HUES48 (cell line): Measurements from ENCODE around the gene PRLH.

ENCODE experiments used
- H3K27ac ChIP-seq: one replicate; pipeline ENCODE4 v1.7.0; 2013; ENCODE audit warnings: low read depth, low read length, inconsistent platforms
- H3K27me3 ChIP-seq: 2 replicates; pipeline ENCODE4 v1.6.1; 2013; ENCODE audit warnings: mild to moderate bottlenecking, low read length; ENCODE audit not compliant: control insufficient read depth, insufficient read depth
- H3K36me3 ChIP-seq: 2 replicates; pipeline ENCODE4 v1.6.1; 2013; ENCODE audit warnings: low read length; ENCODE audit not compliant: control insufficient read depth, insufficient read depth
- H3K4me1 ChIP-seq: 2 replicates; pipeline ENCODE4 v1.6.1; 2013; ENCODE audit warnings: mild to moderate bottlenecking, low read length; ENCODE audit not compliant: control insufficient read depth, insufficient read depth
- H3K4me3 ChIP-seq: 2 replicates; pipeline ENCODE4 v1.5.1; 2013; ENCODE audit warnings: mild to moderate bottlenecking, low read depth, low read length
- H3K9ac ChIP-seq: 2 replicates; pipeline ENCODE4 v1.6.1; 2013; ENCODE audit warnings: mild to moderate bottlenecking, low read depth, low read length, moderate library complexity
- H3K9me3 ChIP-seq: 2 replicates; pipeline ENCODE4 v1.6.1; 2013; ENCODE audit warnings: low read length; ENCODE audit not compliant: control insufficient read depth, insufficient read depth

The PRLH gene

DNA sequence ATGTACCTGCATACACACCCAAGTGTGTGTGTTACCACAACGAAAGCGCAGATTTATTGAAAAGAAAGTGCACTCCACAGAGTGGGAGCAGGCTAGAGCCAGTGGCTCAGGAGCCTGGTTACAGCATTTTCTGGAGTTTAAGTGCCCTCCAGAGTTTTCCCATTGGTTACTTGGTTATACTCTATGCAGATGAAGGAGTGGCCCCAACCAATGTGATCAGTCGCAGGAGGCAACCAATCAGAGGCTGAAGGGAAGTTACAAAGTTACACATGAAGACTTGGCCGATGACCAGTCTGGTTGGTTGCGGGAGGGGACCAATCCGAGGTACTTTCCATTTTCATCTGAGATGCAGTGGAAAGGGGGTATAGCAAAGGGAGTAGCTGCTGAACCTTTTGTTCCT is 13.5 kb upstream of the PRLH start:
- Histone ChIP-seq H3K4me3 (no peak overlapping the region), H3K9me3 (peaks cover 7% of the 10 kb centered on the region), H3K27me3 (no peaks in the 10 kb centered on the region), H3K36me3 (no peaks in the 10 kb centered on the region), H3K9ac (no peak overlapping the region), H3K4me1 (no peaks in the 10 kb centered on the region), H3K27ac (no peak overlapping the region)

GRCh38 chr2:237553948-237554347 is 12.4 kb upstream of the PRLH start:
- Histone ChIP-seq H3K36me3 (no peaks in the 10 kb centered on the region), H3K27ac (no peak overlapping the region), H3K27me3 (no peaks in the 10 kb centered on the region), H3K4me3 (no peak overlapping the region), H3K9ac (no peak overlapping the region), H3K4me1 (no peaks in the 10 kb centered on the region), H3K9me3 (peaks cover 7% of the 10 kb centered on the region)

GRCh38 chr2:237555560-237555959 is 10.8 kb upstream of the PRLH start:
- H3K9ac ChIP-seq: no peak overlapping the region
- no peaks in the 10 kb centered on the region for H3K36me3 ChIP-seq
- no peaks in the 10 kb centered on the region for H3K4me1 ChIP-seq
- no peak overlapping the region for H3K27ac ChIP-seq
- H3K9me3 ChIP-seq: peaks cover 7% of the 10 kb centered on the region
- H3K4me3 ChIP-seq: no peak overlapping the region
- H3K27me3 ChIP-seq: no peaks in the 10 kb centered on the region

DNA sequence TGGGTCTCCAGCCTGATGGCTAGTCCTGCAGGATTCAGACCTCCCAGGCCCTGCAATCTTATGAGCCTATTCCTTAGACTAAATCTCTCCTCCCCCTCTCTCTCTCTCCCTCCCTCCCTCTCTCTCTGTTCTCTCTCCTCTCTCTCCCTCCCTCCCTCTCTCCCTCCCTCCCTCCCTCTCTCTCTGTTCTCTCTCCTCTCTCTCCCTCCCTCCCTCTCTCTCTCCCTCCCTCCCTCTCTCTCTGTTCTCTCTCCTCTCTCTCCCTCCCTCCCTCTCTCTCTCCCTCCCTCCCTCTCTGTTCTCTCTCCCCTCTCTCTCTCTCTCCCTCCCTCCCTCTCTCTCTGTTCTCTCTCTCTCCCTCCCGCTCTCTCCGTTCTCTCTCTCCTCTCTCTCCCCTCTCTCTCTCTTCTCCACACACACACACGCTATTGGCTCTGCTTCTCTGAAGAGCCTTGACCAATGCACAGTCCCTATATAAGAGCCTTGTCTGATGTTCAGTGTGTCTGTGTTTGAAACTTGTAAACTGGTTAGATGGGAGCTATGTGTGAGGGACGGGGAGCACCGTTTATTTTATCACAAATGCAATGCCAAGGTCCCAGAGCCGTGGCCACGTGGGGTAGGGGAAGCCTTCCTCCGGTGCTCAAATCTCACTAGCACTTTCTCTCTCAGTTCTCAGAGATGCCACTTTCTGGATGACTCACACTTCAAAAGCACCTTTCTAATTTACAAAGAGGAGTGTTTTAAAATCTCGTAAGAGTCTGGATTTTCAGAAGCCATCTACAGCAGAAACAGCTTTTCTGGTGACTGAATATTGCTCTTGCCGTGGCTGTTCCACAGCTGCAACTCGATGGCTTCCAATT is 9.4 kb upstream of the PRLH start:
- H3K9ac ChIP-seq: no peak overlapping the region
- no peak overlapping the region for H3K27ac ChIP-seq
- H3K36me3 ChIP-seq: no peaks in the 10 kb centered on the region
- peaks cover 7% of the 10 kb centered on the region for H3K9me3 ChIP-seq
- H3K27me3 ChIP-seq: no peaks in the 10 kb centered on the region
- no peaks in the 10 kb centered on the region for H3K4me1 ChIP-seq
- no peak overlapping the region for H3K4me3 ChIP-seq

- H3K27me3 ChIP-seq: no peaks in the 10 kb centered on the region
- H3K4me1 ChIP-seq: no peaks in the 10 kb centered on the region
- H3K36me3 ChIP-seq: no peaks in the 10 kb centered on the region
- H3K4me3 ChIP-seq: no peak overlapping the region
- H3K27ac ChIP-seq: no peak overlapping the region
- no peak overlapping the region for H3K9ac ChIP-seq
- H3K9me3 ChIP-seq: peaks cover 7% of the 10 kb centered on the region
These were observed 8.8 kb upstream of the PRLH start for GRCh38 chr2:237557633-237558015.

DNA sequence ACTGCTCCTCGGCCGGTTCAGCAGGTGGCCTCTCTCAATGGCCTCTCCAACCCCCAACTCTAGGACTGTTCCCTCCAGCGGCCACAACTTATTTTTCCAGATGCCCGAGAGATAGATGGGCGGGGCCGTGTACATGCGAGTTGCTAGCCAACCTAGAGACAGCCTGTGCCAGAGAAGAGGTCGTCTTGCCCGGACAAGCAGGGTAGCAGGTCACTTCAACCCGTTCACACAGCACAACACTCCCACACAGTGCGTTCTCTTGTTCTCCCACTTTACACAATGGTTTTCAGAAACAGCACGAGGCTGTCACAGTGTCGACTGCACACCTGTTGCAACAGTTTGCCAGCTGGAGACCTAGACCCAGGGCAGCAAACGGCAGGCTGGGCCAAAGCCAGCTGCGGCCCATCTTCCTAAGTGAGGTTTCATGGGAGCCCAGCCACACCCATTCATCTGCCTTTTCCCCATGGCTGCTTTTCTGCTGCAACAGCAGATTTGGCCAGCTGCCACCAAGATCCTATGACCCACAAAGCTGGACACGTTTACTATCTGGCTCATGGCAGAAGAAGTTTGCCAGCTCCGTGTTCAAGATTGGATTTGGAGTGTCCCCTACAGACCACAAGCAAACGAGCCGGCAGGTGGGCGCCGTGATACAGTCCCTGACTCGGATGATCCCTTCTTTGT is 7.3 kb upstream of the PRLH start:
- no peaks in the 10 kb centered on the region for H3K36me3 ChIP-seq
- H3K27me3 ChIP-seq: no peaks in the 10 kb centered on the region
- no peaks in the 10 kb centered on the region; the same call in 1 of the 2 replicates for H3K4me1 ChIP-seq
- H3K9ac ChIP-seq: no peak overlapping the region
- H3K9me3 ChIP-seq: no peaks in the 10 kb centered on the region; the same call in 1 of the 2 replicates
- no peak overlapping the region for H3K4me3 ChIP-seq
- no peak overlapping the region for H3K27ac ChIP-seq

DNA sequence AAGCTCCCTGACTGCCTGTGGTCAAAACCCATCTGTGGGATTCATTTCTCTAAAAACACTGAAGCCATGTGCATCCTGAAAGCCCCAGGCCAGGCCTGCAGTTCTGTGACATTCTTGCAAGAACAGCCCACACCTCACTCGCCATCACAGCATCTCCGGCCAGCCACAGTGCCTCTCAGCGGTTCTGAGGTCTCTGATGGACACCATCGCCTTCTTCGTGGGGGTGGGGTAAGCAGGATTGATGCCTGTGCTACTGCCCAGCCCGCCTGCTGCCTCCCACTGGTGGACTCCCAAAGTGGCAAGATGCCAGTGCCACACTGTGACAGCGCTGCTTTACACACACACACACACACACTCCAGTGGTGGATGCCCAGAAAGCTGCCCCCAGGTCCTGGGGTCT is 5.2 kb upstream of the PRLH start:
- Histone ChIP-seq H3K4me1 (no peaks in the 10 kb centered on the region; the same call in 1 of the 2 replicates), H3K27ac (no peak overlapping the region), H3K36me3 (no peaks in the 10 kb centered on the region), H3K9ac (no peak overlapping the region), H3K9me3 (no peaks in the 10 kb centered on the region), H3K27me3 (no peaks in the 10 kb centered on the region), H3K4me3 (no peak overlapping the region)

GRCh38 chr2:237563816-237564215 is 2.6 kb upstream of the PRLH start:
- Histone ChIP-seq H3K4me1 (no peaks in the 10 kb centered on the region; the same call in 1 of the 2 replicates), H3K36me3 (no peaks in the 10 kb centered on the region), H3K9ac (no peak overlapping the region), H3K27me3 (no peaks in the 10 kb centered on the region), H3K27ac (no peak overlapping the region), H3K4me3 (no peak overlapping the region), H3K9me3 (no peaks in the 10 kb centered on the region)

GRCh38 chr2:237564526-237565131 is 1.7 kb upstream of the PRLH start:
- Histone ChIP-seq H3K4me1 (no peaks in the 10 kb centered on the region; the same call in 1 of the 2 replicates), H3K9ac (no peak overlapping the region), H3K9me3 (no peaks in the 10 kb centered on the region), H3K36me3 (no peaks in the 10 kb centered on the region), H3K4me3 (no peak overlapping the region), H3K27ac (no peak overlapping the region), H3K27me3 (no peaks in the 10 kb centered on the region)

GRCh38 chr2:237565974-237566373 is 400 bp upstream of the PRLH start:
- Histone ChIP-seq H3K4me1 (no peaks in the 10 kb centered on the region; the same call in 1 of the 2 replicates), H3K36me3 (no peaks in the 10 kb centered on the region), H3K27ac (no peak overlapping the region), H3K4me3 (no peak overlapping the region), H3K27me3 (no peaks in the 10 kb centered on the region), H3K9me3 (no peaks in the 10 kb centered on the region), H3K9ac (no peak overlapping the region)
